ENCODE measurements around the gene EXOC8. TPM values are rescaled to one million over a fixed set of nuclear protein-coding genes. Genes with fewer than 3 reads are reported as not detected.

Gene EXOC8
- total and polyA plus RNA-seq, 2 donors (not counting 3 experiments of a cell fraction or from before 2014, with no cell fraction given), result 2.8 to 13.2 TPM

DNA sequence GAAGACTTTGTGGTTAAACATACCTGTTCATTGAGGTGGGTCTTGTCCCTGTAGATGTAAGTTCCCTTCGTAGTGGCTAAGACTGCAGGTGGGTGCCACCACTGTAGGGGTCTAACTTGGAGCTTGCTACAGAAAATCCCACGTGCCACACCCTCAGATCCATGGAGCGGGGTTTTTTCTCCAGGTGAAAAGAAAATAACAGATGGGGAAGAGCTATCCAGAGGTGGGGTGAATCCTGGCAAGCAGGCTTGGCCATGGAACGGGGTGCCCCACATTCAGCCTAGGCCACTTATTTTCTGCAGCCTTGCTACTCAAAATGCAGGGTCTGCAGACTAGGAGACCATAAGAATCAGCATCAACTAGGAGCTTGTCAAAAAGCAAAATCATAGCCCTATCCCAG lies 24.0 kb downstream of the EXOC8 start:
- BruUV-seq (replicated peaks), result no TSS peak
- ChIA-PET CTCF (interaction anchor here (1.5 to 2.2 kb wide), 2 partner anchors 11 to 271 kb away, joined by 4 to 10 read pairs; no protein-coding TSS in a partner anchor), POLR2A (no interaction called here)
- Histone ChIP-seq H3K36me3 (ENCODE audit: control insufficient read depth in 2 of 2, extremely low read depth in 1 of 2, insufficient read depth in 2 of 2, low read length in 2 of 2) (no peaks in the 10 kb centered on the region), H3K27ac (ENCODE audit: insufficient read depth, low read depth, low read length) (no peak overlapping the region), H3K4me3 (replicated peaks in 1 of 3; ENCODE audit: insufficient read depth in 1 of 3, low read depth in 1 of 3, low read length in 3 of 3) (no peak overlapping the region), H3K79me2 (ENCODE audit: control insufficient read depth, insufficient read depth, low read length) (no peaks in the 10 kb centered on the region), H4K20me1 (replicated peaks; ENCODE audit: control insufficient read depth, extremely low read depth, insufficient read depth, low read length) (no peaks in the 10 kb centered on the region), H3K27me3 (ENCODE audit: control insufficient read depth in 2 of 2, insufficient read depth in 2 of 2, low read length in 2 of 2) (no peaks in the 10 kb centered on the region), H3K9me1 (replicated peaks; ENCODE audit: control insufficient read depth, extremely low read depth, insufficient read depth, low read length) (no peaks in the 10 kb centered on the region), H2AFZ (ENCODE audit: low read depth, low read length) (no peak overlapping the region), H3K4me2 (ENCODE audit: insufficient read depth, low read length) (no peak overlapping the region), H3K9me3 (replicated peaks; ENCODE audit: control insufficient read depth, insufficient read depth, low read length) (no peaks in the 10 kb centered on the region), H3K4me1 (ENCODE audit: control insufficient read depth, extremely low read depth, insufficient read depth, low read length) (no peaks in the 10 kb centered on the region), H3K9ac (replicated peaks; ENCODE audit: extremely low read depth, insufficient read depth, low read length) (no peak overlapping the region)
- TF ChIP-seq JUN (IDR thresholded peaks at IDR 0.05; ENCODE audit: borderline replicate concordance, insufficient read depth, insufficient read length, low read depth), result no peak
- no peak for TF ChIP-seq POLR2A (IDR thresholded peaks at IDR 0.05; ENCODE audit: low read depth, low read length)
- TF ChIP-seq, protein P1, sequence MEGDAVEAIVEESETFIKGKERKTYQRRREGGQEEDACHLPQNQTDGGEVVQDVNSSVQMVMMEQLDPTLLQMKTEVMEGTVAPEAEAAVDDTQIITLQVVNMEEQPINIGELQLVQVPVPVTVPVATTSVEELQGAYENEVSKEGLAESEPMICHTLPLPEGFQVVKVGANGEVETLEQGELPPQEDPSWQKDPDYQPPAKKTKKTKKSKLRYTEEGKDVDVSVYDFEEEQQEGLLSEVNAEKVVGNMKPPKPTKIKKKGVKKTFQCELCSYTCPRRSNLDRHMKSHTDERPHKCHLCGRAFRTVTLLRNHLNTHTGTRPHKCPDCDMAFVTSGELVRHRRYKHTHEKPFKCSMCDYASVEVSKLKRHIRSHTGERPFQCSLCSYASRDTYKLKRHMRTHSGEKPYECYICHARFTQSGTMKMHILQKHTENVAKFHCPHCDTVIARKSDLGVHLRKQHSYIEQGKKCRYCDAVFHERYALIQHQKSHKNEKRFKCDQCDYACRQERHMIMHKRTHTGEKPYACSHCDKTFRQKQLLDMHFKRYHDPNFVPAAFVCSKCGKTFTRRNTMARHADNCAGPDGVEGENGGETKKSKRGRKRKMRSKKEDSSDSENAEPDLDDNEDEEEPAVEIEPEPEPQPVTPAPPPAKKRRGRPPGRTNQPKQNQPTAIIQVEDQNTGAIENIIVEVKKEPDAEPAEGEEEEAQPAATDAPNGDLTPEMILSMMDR (IDR thresholded peaks at IDR 0.05; ENCODE audit: extremely low read depth in 1 of 2, insufficient read depth in 1 of 2, low read depth in 1 of 2, low read length in 2 of 2), result no peak
- no peak for TF ChIP-seq EZH2 (IDR thresholded peaks at IDR 0.05; ENCODE audit: borderline replicate concordance, low read depth, low read length, severe bottlenecking)
- no peak for TF ChIP-seq POLR2AphosphoS5 (IDR thresholded peaks at IDR 0.05; ENCODE audit: insufficient read depth, low read depth, low read length)
- TF ChIP-seq GATA2 (IDR thresholded peaks at IDR 0.05; ENCODE audit: insufficient read depth, insufficient read length, low read depth, low read length), result no peak
- no peak for TF ChIP-seq FOS (IDR thresholded peaks at IDR 0.05; ENCODE audit: borderline replicate concordance, insufficient read depth, low read length)
- TF ChIP-seq, protein P2, sequence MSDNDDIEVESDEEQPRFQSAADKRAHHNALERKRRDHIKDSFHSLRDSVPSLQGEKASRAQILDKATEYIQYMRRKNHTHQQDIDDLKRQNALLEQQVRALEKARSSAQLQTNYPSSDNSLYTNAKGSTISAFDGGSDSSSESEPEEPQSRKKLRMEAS (IDR thresholded peaks at IDR 0.05; ENCODE audit: insufficient read depth, insufficient read length), result no peak
- no peak for TF ChIP-seq MYC (IDR thresholded peaks at IDR 0.05; ENCODE audit: low read depth, low read length)
- intact Hi-C loops (cut with micrococcal nuclease) (no loop called here), dilution Hi-C loops (cut with MboI; ENCODE audit: extremely low pct_ligation_motif_present, low sequenced_read_pairs) (no loop called here)
- FAIRE-seq (no peak), DNase-seq (ENCODE audit: low read depth, low spot score) (no peak)

Data from endothelial cell of umbilical vein (primary cell).